ENCODE data around the gene SCGN. TPM values are rescaled to one million over a fixed set of nuclear protein-coding genes. Genes with fewer than 3 reads are reported as not detected.

SCGN gene
- total and polyA plus RNA-seq, 2 of the 13 experiments (the other 11 are each of a cell fraction or from before 2014, with no cell fraction given) = 2.9 to 29.0 TPM

- TF ChIP-seq TBX2 (CRISPR knock-in tag; IDR thresholded peaks at IDR 0.05; ENCODE audit: borderline replicate concordance) = peak; percentile 32; the same call in 1 of the 2 replicates
- no peak for TF ChIP-seq KDM5A (IDR thresholded peaks at IDR 0.05; ENCODE audit: borderline replicate concordance, low read length)
- no peak for TF ChIP-seq MXD3 (CRISPR knock-in tag; IDR thresholded peaks at IDR 0.05)
- TF ChIP-seq ZFP41 (CRISPR knock-in tag; IDR thresholded peaks at IDR 0.05; ENCODE audit: borderline replicate concordance) = no peak
- no peak for TF ChIP-seq KDM6A (CRISPR knock-in tag; IDR thresholded peaks at IDR 0.05; ENCODE audit: low read depth)
- TF ChIP-seq SRSF9 (IDR thresholded peaks at IDR 0.05; ENCODE audit: borderline replicate concordance, insufficient read depth, low read depth, low read length, poor library complexity, severe bottlenecking) = no peak
- TF ChIP-seq PREB (CRISPR knock-in tag; IDR thresholded peaks at IDR 0.05) = no peak
- no peak for TF ChIP-seq REL (CRISPR knock-in tag; conservative IDR thresholded peaks at IDR 0.05)
- no peak for TF ChIP-seq CC2D1A (CRISPR knock-in tag; IDR thresholded peaks at IDR 0.05)
- TF ChIP-seq THYN1 (CRISPR knock-in tag; IDR thresholded peaks at IDR 0.05; ENCODE audit: borderline replicate concordance, low read depth) = peak; percentile 89; the same call in 1 of the 2 replicates
- TF ChIP-seq ZBTB1 (CRISPR knock-in tag; IDR thresholded peaks at IDR 0.05; ENCODE audit: borderline replicate concordance) = no peak
- TF ChIP-seq RXRB (CRISPR knock-in tag; IDR thresholded peaks at IDR 0.05; ENCODE audit: borderline replicate concordance) = peak; percentile 55; the same call in 1 of the 2 replicates
- TF ChIP-seq ZKSCAN1 (IDR thresholded peaks at IDR 0.05; ENCODE audit: low read length) = no peak
- TF ChIP-seq, protein P1, sequence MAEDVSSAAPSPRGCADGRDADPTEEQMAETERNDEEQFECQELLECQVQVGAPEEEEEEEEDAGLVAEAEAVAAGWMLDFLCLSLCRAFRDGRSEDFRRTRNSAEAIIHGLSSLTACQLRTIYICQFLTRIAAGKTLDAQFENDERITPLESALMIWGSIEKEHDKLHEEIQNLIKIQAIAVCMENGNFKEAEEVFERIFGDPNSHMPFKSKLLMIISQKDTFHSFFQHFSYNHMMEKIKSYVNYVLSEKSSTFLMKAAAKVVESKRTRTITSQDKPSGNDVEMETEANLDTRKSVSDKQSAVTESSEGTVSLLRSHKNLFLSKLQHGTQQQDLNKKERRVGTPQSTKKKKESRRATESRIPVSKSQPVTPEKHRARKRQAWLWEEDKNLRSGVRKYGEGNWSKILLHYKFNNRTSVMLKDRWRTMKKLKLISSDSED (CRISPR knock-in tag; IDR thresholded peaks at IDR 0.05) = no peak
- no peak for TF ChIP-seq ZNF367 (CRISPR knock-in tag; IDR thresholded peaks at IDR 0.05; ENCODE audit: borderline replicate concordance)
- no peak for TF ChIP-seq ZBTB44 (CRISPR knock-in tag; IDR thresholded peaks at IDR 0.05)
- no peak for TF ChIP-seq MEF2D (CRISPR knock-in tag; IDR thresholded peaks at IDR 0.05)
- no peak for TF ChIP-seq ZNF430 (CRISPR knock-in tag; IDR thresholded peaks at IDR 0.05)
- TF ChIP-seq ELF4 (CRISPR knock-in tag; IDR thresholded peaks at IDR 0.05; ENCODE audit: borderline replicate concordance) = no peak
- peak; percentile 41 for TF ChIP-seq HNF4A (CRISPR knock-in tag; IDR thresholded peaks at IDR 0.05)
- TF ChIP-seq MED8 (CRISPR knock-in tag; IDR thresholded peaks at IDR 0.05; ENCODE audit: insufficient replicate concordance) = no peak
- no peak for TF ChIP-seq CENPX (CRISPR knock-in tag; IDR thresholded peaks at IDR 0.05)
- TF ChIP-seq PLSCR1 (CRISPR knock-in tag; IDR thresholded peaks at IDR 0.05; ENCODE audit: borderline replicate concordance) = no peak
- TF ChIP-seq ZNF446 (CRISPR knock-in tag; IDR thresholded peaks at IDR 0.05) = no peak
- no peak for TF ChIP-seq PTBP1 (IDR thresholded peaks at IDR 0.05; ENCODE audit: low read depth, low read length, poor library complexity, severe bottlenecking)
- TF ChIP-seq ZSCAN25 (CRISPR knock-in tag; IDR thresholded peaks at IDR 0.05) = no peak
- TF ChIP-seq RORA (CRISPR knock-in tag; IDR thresholded peaks at IDR 0.05) = no peak
Measured at GRCh38 chr6:25640446-25640845, 11.6 kb upstream of the SCGN start (continued).
